Thyroid gland (tissue), 4 donors: ENCODE data around the gene CXCL5. TPM values are rescaled to one million over a fixed set of nuclear protein-coding genes. Genes with fewer than 3 reads are reported as not detected.

Experiments used
- DNase-seq, 2 donors: peaks; one replicate each; pipeline ENCODE4 v3.0.0-alpha.2; 2019
- H3K27ac ChIP-seq, 3 donors: fragments of 200-600 bp; sonication (generic); 1 replicate in 2 of 3; 2 replicates in 1 of 3; pipeline ENCODE4 v1.5.1; 2016 to 2019; ENCODE audit warnings: mild to moderate bottlenecking in 1 of 3, moderate library complexity in 1 of 3
- H3K27me3 ChIP-seq: fragments of 200-600 bp; sonication (generic); one replicate; pipeline ENCODE4 v1.5.1; 2019
- H3K36me3 ChIP-seq, 2 donors: fragments of 200-600 bp; sonication (generic); one replicate each; pipeline ENCODE4 v1.5.1; 2016 to 2019
- H3K4me1 ChIP-seq, 2 donors: fragments of 200-600 bp; sonication (generic); one replicate each; pipeline ENCODE4 v1.5.1; 2017 to 2019
- H3K4me3 ChIP-seq, 3 donors: fragments of 200-600 bp; sonication (generic); replicated peaks in 1 of 3; 1 replicate in 2 of 3; 2 replicates in 1 of 3; pipeline ENCODE4 v1.5.1; 2016; ENCODE audit warnings: mild to moderate bottlenecking in 1 of 3
- H3K9me3 ChIP-seq: fragments of 200-600 bp; sonication (generic); one replicate; pipeline ENCODE4 v1.5.1; 2017
- POLR2A ChIP-seq, 2 donors: fragments of 450-650 bp; IDR thresholded peaks; one replicate each; pipeline ENCODE4 v1.6.1; 2017; ENCODE audit warnings: antibody characterized with exemption in 2 of 2, mild to moderate bottlenecking in 2 of 2, moderate library complexity in 1 of 2
- WGBS, 2 donors: methylation state at CpG; one replicate each; pipeline ENCODE4 v1.1.5; 2017; 5-methylcytosine and 5-hydroxymethylcytosine counted together
- intact Hi-C: fragments of 100-400 bp; cut with DNase I; formaldehyde crosslinking; loops from one replicate; pipeline ENCODE4 v1.15.1; 2023
- total RNA-seq, 4 donors: library from RNA; depleted of rRNA; stranded (reverse); fragments of >200 nt; gene quantifications; one replicate each; pipeline ENCODE4 v1.2.3, GENCODE V29; 2016
- TF ChIP-seq, protein P1 (sequence below), 6 experiments: fragments of 200-600 bp in 3 of 6; fragments of 450-650 bp in 3 of 6; sonication (generic) in 3 of 6; IDR thresholded peaks; one replicate each; pipeline ENCODE4 v1.5.1; 2016 to 2019; ENCODE audit warnings: antibody characterized with exemption in 6 of 6, mild to moderate bottlenecking in 2 of 6, inconsistent platforms in 1 of 6, moderate library complexity in 1 of 6

The CXCL5 gene
- total RNA-seq, 4 donors from 2014 or later: not detected

DNA sequence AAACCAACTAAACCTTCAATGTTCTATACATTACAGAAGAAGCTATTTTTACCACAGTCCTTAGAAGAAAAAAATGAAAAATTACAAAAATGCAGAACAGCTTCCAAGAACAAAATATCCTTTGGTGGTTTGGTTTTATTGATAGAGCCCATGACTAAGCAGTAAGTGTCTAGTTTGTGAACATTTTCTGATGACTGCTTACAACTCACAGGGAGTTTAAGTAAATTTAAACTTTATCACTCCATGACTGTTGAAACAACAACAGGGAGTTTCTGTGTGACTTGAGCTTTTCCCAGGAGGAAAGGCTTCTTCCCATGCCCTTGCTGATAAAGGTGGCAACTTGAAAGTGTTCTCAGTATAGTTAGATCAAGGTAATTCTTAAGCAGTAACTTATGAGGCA, 19.6 kb downstream of the CXCL5 start:
- no peaks in the 10 kb centered on the region for H3K27me3 ChIP-seq
- no peak for DNase-seq
- no peaks in the 10 kb centered on the region for H3K36me3 ChIP-seq
- intact Hi-C loops: no loop called here
- H3K27ac ChIP-seq: no peak overlapping the region
- H3K9me3 ChIP-seq: no peaks in the 10 kb centered on the region
- TF ChIP-seq POLR2A (IDR thresholded peaks at IDR 0.05): no peak
- TF ChIP-seq, protein P1, sequence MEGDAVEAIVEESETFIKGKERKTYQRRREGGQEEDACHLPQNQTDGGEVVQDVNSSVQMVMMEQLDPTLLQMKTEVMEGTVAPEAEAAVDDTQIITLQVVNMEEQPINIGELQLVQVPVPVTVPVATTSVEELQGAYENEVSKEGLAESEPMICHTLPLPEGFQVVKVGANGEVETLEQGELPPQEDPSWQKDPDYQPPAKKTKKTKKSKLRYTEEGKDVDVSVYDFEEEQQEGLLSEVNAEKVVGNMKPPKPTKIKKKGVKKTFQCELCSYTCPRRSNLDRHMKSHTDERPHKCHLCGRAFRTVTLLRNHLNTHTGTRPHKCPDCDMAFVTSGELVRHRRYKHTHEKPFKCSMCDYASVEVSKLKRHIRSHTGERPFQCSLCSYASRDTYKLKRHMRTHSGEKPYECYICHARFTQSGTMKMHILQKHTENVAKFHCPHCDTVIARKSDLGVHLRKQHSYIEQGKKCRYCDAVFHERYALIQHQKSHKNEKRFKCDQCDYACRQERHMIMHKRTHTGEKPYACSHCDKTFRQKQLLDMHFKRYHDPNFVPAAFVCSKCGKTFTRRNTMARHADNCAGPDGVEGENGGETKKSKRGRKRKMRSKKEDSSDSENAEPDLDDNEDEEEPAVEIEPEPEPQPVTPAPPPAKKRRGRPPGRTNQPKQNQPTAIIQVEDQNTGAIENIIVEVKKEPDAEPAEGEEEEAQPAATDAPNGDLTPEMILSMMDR (IDR thresholded peaks at IDR 0.05): no peak
- peaks cover 0 to 2% of the 10 kb centered on the region in 2 donors for H3K4me1 ChIP-seq
- H3K4me3 ChIP-seq: no peak overlapping the region

DNA sequence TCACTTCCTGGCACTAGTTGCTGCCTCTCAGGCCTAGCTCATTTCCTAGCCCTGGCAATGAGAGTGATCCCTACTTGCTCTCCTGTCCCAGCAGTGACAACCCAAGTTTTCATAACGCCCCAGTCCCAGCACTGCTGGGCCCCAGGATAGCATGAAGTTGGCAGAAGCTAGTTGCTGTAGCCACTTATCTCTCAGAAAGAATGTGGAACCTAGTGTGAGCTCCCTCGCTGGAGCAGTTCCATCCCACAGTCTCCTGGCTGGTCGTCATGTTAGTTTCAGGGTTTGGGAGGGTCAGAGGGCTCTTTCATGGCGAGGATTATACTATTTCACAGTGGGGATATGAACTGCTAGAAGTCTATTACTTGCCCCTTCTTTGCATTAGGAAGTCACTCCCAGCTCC, 21.8 kb downstream of the CXCL5 start:
- H3K27me3 ChIP-seq: no peaks in the 10 kb centered on the region
- WGBS, 2 donors: 49 to 71% methylated on average over 4 of the region's 4 CpGs
- TF ChIP-seq, protein P1 (IDR thresholded peaks at IDR 0.05): no peak
- TF ChIP-seq POLR2A (IDR thresholded peaks at IDR 0.05): no peak
- H3K9me3 ChIP-seq: no peaks in the 10 kb centered on the region
- H3K4me1 ChIP-seq: peaks cover 0 to under 1% of the 10 kb centered on the region in 2 donors
- H3K27ac ChIP-seq: no peak overlapping the region
- no peak for DNase-seq
- no peaks in the 10 kb centered on the region for H3K36me3 ChIP-seq
- intact Hi-C loops: no loop called here
- no peak overlapping the region for H3K4me3 ChIP-seq

DNA sequence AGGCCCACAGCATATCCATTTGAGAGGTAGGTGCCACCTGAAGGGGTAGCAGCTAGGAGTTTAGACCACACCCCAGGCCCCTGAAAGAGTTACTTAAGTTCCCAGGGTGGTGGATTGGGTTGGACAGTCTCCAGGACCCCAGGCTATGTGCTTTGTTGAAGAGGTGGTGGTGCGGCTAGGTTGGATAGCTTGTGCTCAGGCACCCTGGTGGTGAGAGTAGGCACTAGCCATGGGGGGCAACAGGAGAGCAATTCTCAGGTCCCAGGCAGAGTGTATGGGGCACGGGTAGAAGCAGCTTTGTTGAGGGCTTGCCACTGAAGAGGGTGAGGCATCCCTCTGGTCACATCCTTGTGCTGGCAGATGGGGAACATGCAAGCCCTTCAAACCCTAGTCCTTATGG, 22.3 kb downstream of the CXCL5 start:
- no peak overlapping the region for H3K4me3 ChIP-seq

DNA sequence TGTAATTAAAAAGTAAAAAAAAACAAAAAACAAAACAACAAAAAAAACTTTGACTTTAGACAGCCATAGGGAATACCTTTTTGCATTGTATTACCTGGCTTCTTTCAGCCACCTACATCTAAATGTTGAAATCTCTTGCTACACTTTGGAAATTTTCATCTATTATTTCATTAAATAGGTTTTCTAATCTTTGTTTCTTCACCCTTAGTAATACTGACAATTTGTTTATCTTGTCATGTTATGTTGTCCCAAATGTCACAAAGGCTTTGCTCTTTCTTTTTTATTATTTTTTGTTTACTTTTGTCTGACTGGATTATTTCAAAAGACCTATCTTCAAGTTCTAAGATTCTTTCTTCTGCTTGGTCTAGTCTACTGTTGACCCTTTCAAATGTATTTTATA, 24.1 kb downstream of the CXCL5 start:
- Histone ChIP-seq H3K4me1 (no peaks in the 10 kb centered on the region), H3K27me3 (no peaks in the 10 kb centered on the region), H3K27ac (no peak overlapping the region), H3K4me3 (no peak overlapping the region), H3K36me3 (no peaks in the 10 kb centered on the region), H3K9me3 (no peaks in the 10 kb centered on the region)
- TF ChIP-seq, protein P1 (IDR thresholded peaks at IDR 0.05): no peak
- TF ChIP-seq POLR2A (IDR thresholded peaks at IDR 0.05): no peak
- DNase-seq: no peak
- intact Hi-C loops: no loop called here

More for the DNA sequence above, 22.3 kb downstream of the CXCL5 start:
- H3K9me3 ChIP-seq: no peaks in the 10 kb centered on the region
- DNase-seq: no peak
- intact Hi-C loops: no loop called here
- no peak for TF ChIP-seq POLR2A (IDR thresholded peaks at IDR 0.05)
- TF ChIP-seq, protein P1 (IDR thresholded peaks at IDR 0.05): no peak
- no peaks in the 10 kb centered on the region for H3K27me3 ChIP-seq
- no peaks in the 10 kb centered on the region for H3K36me3 ChIP-seq
- no peaks in the 10 kb centered on the region for H3K4me1 ChIP-seq
- 90 to 100% methylated on average over 1 to 2 of the region's 2 CpGs for WGBS, 2 donors
- H3K27ac ChIP-seq: no peak overlapping the region

DNA sequence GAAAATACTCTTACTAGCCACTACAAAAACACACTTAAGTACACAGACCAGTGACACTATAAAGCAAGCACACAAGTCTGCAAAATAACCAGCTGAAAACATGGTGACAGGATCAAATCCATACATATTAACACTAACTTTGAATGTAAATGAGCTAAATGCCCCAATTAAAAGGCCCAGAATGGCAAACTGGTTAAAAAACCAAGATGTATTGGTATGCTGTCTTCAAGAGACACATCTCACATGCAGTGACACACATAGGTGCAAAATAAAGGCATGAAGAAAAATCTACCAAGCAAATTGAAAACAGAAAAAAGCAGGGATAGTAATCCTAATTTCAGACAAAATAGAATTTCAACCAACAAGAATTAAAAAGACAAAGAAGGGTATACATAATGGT, 27.5 kb downstream of the CXCL5 start:
- Histone ChIP-seq H3K27me3 (no peaks in the 10 kb centered on the region), H3K27ac (no peak overlapping the region), H3K36me3 (no peaks in the 10 kb centered on the region), H3K4me1 (no peaks in the 10 kb centered on the region), H3K4me3 (no peak overlapping the region), H3K9me3 (no peaks in the 10 kb centered on the region)
- intact Hi-C loops: no loop called here
- DNase-seq: no peak
- no peak for TF ChIP-seq POLR2A (IDR thresholded peaks at IDR 0.05)
- TF ChIP-seq, protein P1 (IDR thresholded peaks at IDR 0.05): no peak
